HFFc6 (cell line): ENCODE measurements around the gene SLC47A2. TPM values are rescaled to one million over a fixed set of nuclear protein-coding genes. Genes with fewer than 3 reads are reported as not detected.

Experiments used
- DNase-seq: peaks from one replicate; pipeline ENCODE4 v3.0.0-alpha.2; 2018
- H3K27ac Mint-ChIP-seq: 2 replicates; pipeline ENCODE4 v1.8.0; 2020; ENCODE audit warnings: mild to moderate bottlenecking, mixed read lengths
- H3K27me3 Mint-ChIP-seq: 2 replicates; pipeline ENCODE4 v1.8.0; 2021; ENCODE audit warnings: mild to moderate bottlenecking, moderate library complexity, mixed read lengths; ENCODE audit not compliant: insufficient read depth
- H3K36me3 Mint-ChIP-seq: 2 replicates; pipeline ENCODE4 v1.8.0; 2021; ENCODE audit warnings: low read depth, mixed read lengths
- H3K4me1 Mint-ChIP-seq: 2 replicates; pipeline ENCODE4 v1.8.0; 2020; ENCODE audit warnings: low read depth, mixed read lengths
- H3K4me3 Mint-ChIP-seq: 2 replicates; pipeline ENCODE4 v1.8.0; 2020; ENCODE audit warnings: mild to moderate bottlenecking, moderate library complexity, mixed read lengths
- H3K9me3 Mint-ChIP-seq: 2 replicates; pipeline ENCODE4 v1.8.0; 2020; ENCODE audit warnings: mild to moderate bottlenecking, mixed read lengths
- total RNA-seq, 6 experiments: library from RNA; stranded (reverse); fragmentation: NEBNext Ultra II Directional; extraction: Animal tissue kit (Norgen Biotek cat#: 25700); gene quantifications; 2 replicates in 1 of 6; 3 replicates in 5 of 6; pipeline ENCODE4 v1.2.3, GENCODE V29; 2021
- TF ChIP-seq, protein P1 (sequence below): fragments of 200-600 bp; sonication (generic); IDR thresholded peaks from 2 replicates; pipeline ENCODE4 v1.5.0; 2021; ENCODE audit warnings: antibody characterized with exemption, mild to moderate bottlenecking

Gene SLC47A2
- total RNA-seq, 6 experiments from 2014 or later, result not detected

DNA sequence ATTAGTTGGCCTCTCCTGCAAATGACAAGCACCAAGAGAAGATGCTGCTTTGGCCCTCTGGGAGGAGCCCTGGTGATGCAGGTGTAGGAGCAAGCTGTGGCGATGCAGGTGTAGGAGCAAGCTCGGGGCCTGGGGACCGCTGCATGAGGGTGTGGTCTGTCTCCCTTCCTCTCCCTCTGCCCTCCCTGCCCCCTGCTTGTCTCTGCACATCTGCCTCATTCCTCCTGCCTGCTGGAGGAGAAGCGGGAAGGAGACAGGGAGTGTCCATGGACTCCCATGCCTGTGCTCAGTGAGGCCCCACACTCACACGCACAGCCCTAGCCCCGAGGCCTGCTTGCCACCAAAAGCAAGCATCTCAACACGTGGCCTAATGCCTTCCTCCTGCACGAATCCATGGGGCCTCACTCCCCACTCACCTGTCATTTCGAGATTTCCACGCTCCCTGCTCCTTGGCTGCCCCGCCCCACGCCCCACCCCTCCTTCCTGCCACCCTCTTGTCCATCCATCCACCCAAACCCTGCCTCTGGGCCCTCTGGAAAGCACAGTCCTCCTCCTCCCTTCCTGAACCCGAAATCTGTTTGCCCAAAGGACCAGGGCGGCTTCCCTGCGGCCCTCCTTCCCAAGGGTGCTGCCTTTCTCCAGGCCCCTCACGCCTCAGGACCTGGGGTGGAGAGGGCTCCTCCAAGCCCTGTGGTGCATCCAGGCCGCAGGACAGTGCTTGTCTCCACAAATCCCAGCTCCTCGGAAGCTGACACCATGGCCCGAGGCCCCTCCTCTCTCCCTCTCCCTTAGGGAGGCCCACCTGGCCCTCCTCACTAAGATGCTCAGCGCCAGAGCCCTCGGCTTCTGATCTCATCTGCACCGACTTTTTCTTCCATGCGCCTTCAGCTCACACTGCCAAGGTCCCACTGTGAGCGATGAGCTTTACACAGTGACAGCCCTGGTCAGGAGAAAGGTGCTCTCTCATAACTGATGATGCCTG is 43.5 kb upstream of the SLC47A2 start:
- no peak for DNase-seq
- Mint-ChIP-seq H3K4me1 (peaks cover 5% of the 10 kb centered on the region; the same call in 1 of the 2 replicates), H3K27me3 (peaks cover 13% of the 10 kb centered on the region), H3K4me3 (no peak overlapping the region), H3K27ac (no peak overlapping the region), H3K9me3 (no peaks in the 10 kb centered on the region), H3K36me3 (no peaks in the 10 kb centered on the region)
- TF ChIP-seq, protein P1, sequence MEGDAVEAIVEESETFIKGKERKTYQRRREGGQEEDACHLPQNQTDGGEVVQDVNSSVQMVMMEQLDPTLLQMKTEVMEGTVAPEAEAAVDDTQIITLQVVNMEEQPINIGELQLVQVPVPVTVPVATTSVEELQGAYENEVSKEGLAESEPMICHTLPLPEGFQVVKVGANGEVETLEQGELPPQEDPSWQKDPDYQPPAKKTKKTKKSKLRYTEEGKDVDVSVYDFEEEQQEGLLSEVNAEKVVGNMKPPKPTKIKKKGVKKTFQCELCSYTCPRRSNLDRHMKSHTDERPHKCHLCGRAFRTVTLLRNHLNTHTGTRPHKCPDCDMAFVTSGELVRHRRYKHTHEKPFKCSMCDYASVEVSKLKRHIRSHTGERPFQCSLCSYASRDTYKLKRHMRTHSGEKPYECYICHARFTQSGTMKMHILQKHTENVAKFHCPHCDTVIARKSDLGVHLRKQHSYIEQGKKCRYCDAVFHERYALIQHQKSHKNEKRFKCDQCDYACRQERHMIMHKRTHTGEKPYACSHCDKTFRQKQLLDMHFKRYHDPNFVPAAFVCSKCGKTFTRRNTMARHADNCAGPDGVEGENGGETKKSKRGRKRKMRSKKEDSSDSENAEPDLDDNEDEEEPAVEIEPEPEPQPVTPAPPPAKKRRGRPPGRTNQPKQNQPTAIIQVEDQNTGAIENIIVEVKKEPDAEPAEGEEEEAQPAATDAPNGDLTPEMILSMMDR, result no peak

DNA sequence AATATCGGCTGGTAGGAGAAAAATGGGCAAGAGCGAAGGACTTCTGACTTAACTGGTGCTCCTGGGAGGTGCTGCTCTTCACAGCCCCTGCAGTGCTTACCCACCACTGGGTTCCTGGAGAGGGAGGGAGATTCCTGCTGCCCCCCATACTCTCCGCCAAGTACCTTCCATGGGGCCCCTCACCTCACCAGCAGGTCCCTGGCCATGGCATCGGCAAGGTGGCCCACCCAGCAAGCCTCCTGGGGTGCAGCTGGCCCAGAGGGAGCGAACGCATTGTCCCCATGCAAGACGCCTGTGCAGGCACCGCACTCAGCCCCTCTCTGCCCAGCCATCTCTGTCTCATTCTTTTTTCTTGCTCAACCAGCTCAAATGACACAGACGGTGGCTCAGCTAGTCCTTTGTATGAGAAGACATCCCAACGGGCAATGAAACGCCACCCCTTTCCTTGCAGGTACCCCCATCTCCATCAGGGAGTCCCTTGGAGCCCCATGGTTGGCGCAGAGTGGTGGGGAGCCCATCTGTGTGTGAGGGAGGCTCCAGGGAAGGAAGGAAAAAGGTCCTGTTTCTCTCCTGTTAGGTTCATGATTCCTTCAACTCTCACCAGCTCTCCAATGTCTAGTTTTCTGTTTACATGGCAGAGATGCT is 41.3 kb upstream of the SLC47A2 start:
- Mint-ChIP-seq H3K36me3 (no peaks in the 10 kb centered on the region), H3K4me1 (peaks cover 18% of the 10 kb centered on the region), H3K27me3 (peaks cover 8% of the 10 kb centered on the region), H3K27ac (no peak overlapping the region), H3K4me3 (no peak overlapping the region), H3K9me3 (no peaks in the 10 kb centered on the region)
- TF ChIP-seq, protein P1, result no peak
- DNase-seq, result no peak

DNA sequence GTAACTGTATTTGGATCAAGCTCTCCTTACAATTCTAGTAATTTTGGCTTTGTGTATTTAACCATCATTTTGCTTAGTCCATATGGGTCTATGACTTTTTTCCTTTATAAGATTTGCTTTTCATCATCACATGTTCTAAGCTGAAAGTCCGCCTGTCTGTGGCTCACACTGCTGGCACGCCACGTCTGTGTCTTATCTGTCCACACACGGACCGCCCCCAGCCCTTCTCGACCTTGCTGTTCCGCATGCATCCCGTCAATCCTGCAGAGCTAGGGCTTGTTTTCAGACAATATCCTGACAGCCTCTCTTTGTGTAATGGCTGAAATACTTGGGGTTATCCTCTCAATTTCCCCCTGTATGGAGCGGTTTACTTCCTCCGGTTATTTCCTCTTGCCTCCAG is 40.2 kb upstream of the SLC47A2 start:
- peaks cover 3% of the 10 kb centered on the region for H3K27me3 Mint-ChIP-seq
- H3K9me3 Mint-ChIP-seq, result no peaks in the 10 kb centered on the region
- no peaks in the 10 kb centered on the region for H3K36me3 Mint-ChIP-seq
- no peak overlapping the region for H3K27ac Mint-ChIP-seq
- H3K4me3 Mint-ChIP-seq, result no peak overlapping the region
- TF ChIP-seq, protein P1, result no peak
- H3K4me1 Mint-ChIP-seq, result peaks cover 24% of the 10 kb centered on the region
- DNase-seq, result no peak

DNA sequence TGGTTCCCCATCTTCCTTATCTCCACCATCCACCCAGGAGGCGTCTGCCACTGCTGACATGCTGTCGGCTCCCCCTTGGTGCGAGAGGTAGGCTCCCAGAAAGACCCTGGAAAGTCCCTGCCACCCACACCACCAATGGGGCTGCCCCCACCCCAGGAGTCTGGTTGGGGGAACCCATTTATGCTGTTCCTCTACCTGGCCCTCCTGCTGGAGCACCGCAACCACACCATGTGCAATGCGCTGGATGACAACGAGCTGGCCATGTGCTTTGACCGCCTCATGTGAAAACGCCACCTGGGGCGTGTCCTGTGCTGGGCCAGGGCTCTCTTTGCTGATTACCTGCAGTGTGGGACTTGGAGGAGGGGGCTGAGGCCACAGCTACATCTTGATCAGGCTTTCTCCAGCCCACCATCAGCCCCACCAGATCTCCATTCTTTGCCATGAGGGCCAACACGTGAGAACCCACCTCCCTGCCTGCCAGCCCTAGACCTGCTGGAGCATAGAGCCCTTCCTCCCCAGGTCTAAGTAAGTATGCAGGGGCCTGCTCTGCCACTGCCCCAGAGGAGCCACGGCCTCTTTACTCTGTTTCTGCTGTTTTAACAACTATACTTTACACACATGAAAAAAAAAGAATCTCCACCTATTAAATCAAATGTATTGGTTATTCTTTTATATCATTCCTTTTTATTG is 39.6 kb upstream of the SLC47A2 start:
- Mint-ChIP-seq H3K36me3 (no peaks in the 10 kb centered on the region), H3K9me3 (no peaks in the 10 kb centered on the region), H3K27ac (no peak overlapping the region), H3K4me1 (peaks cover 23% of the 10 kb centered on the region), H3K4me3 (no peak overlapping the region), H3K27me3 (peaks cover 3% of the 10 kb centered on the region)
- TF ChIP-seq, protein P1, result no peak
- no peak for DNase-seq

DNA sequence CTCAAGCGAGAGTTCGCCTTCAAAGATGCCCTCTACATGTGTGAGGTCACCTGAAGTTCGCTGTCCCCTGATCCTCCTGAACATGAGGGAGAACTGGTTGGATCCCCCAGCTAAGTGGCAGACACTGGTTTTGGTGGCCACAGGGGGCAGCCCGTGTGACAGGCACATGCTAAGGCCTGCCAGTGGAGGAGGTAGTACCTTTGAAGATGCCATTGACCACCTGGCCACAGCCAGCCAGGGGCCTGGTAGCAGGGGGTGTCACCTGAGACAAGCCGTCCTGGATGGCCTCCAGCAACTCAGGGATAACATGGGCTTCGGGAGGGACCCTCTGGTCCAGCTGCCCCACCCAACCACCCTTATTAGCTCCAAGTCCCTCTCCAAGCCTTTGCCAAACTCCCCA is 39.0 kb upstream of the SLC47A2 start:
- Mint-ChIP-seq H3K4me1 (peaks cover 20% of the 10 kb centered on the region), H3K4me3 (no peak overlapping the region), H3K9me3 (no peaks in the 10 kb centered on the region), H3K27ac (no peak overlapping the region), H3K36me3 (no peaks in the 10 kb centered on the region), H3K27me3 (peaks cover 2% of the 10 kb centered on the region)
- no peak for DNase-seq
- TF ChIP-seq, protein P1, result no peak
